Measurements from ENCODE around the gene BCR. TPM values are rescaled to one million over a fixed set of nuclear protein-coding genes. Genes with fewer than 3 reads are reported as not detected.

BCR gene
- total RNA-seq, 1 experiment from 2014 or later, result 129 TPM

- H3K9me3 Mint-ChIP-seq, result peaks cover 4% of the 10 kb centered on the region; the same call in 1 of the 2 replicates
- no peaks in the 10 kb centered on the region for H3K27me3 Mint-ChIP-seq (ENCODE audit: low read depth)
- H3K27ac Mint-ChIP-seq, result peak overlapping the region; percentile 100
- ATAC-seq (peak; percentile 77), DNase-seq (ENCODE audit: low spot score) (peak; percentile 85)
- H3K4me3 Mint-ChIP-seq, result peak overlapping the region; percentile 61
- TF ChIP-seq FOXK1 (CRISPR knock-in tag; IDR thresholded peaks at IDR 0.05), result peak; percentile 10; the same call in 1 of the 2 replicates
- TF ChIP-seq IRF2 (CRISPR knock-in tag; IDR thresholded peaks at IDR 0.05; ENCODE audit: borderline replicate concordance, low read depth), result no peak
- 0 out of 2 replicates have a peak, but pooled peaks have one; percentile 54 for TF ChIP-seq E2F5 (CRISPR knock-in tag; IDR thresholded peaks at IDR 0.05)
- TF ChIP-seq ZNF532 (CRISPR knock-in tag; IDR thresholded peaks at IDR 0.05; ENCODE audit: borderline replicate concordance), result no peak
- TF ChIP-seq ZNF423 (CRISPR knock-in tag; IDR thresholded peaks at IDR 0.05), result peak; percentile 84
- 0 out of 2 replicates have a peak, but pooled peaks have one; percentile 27 for TF ChIP-seq NFE2L1 (CRISPR knock-in tag; IDR thresholded peaks at IDR 0.05)
- peak; percentile 51 for TF ChIP-seq ETV6 (CRISPR knock-in tag; IDR thresholded peaks at IDR 0.05)
- 0 out of 2 replicates have a peak, but pooled peaks have one; percentile 50 for TF ChIP-seq CREM (CRISPR knock-in tag; IDR thresholded peaks at IDR 0.05)
- peak; percentile 59; the same call in 1 of the 2 replicates for TF ChIP-seq TEAD1 (CRISPR knock-in tag; IDR thresholded peaks at IDR 0.05)
- no peak for TF ChIP-seq CDX4 (CRISPR knock-in tag; IDR thresholded peaks at IDR 0.05; ENCODE audit: borderline replicate concordance)
- no peak for TF ChIP-seq USF1 (CRISPR knock-in tag; IDR thresholded peaks at IDR 0.05)
- 0 out of 2 replicates have a peak, but pooled peaks have one; percentile 6 for TF ChIP-seq HMGA2 (CRISPR knock-in tag; IDR thresholded peaks at IDR 0.05)
- ChIA-PET CTCF (interaction anchor here (0.7 to 3.4 kb wide), 23 partner anchors 9 to 359 kb away, joined by 3 to 30 read pairs (median 4); partner anchors contain the start of gene BCR), POLR2A (interaction anchor here (0.8 to 2.2 kb wide), 8 partner anchors 9 to 87 kb away, joined by 3 to 7 read pairs (median 4); partner anchors contain the start of gene BCR)
- H3K4me1 Mint-ChIP-seq, result peaks cover 88% of the 10 kb centered on the region
- H3K36me3 Mint-ChIP-seq, result peaks cover 7% of the 10 kb centered on the region
These were observed 62.2 kb downstream of the BCR start for GRCh38 chr22:23242473-23243001.

- ChIA-PET POLR2A (interaction anchor here (0.6 to 2.2 kb wide), 9 partner anchors 9 to 87 kb away, joined by 3 to 7 read pairs (median 3); partner anchors contain the start of gene BCR), CTCF (interaction anchor here (0.6 to 3.4 kb wide), 22 partner anchors 9 to 1005 kb away, joined by 3 to 30 read pairs (median 4); partner anchors contain the start of gene BCR)
- peaks cover 88% of the 10 kb centered on the region for H3K4me1 Mint-ChIP-seq
- peak; percentile 80 for ATAC-seq
- no peaks in the 10 kb centered on the region for H3K27me3 Mint-ChIP-seq (ENCODE audit: low read depth)
- DNase-seq (ENCODE audit: low spot score), result peak; percentile 62
- peak overlapping the region; percentile 100 for H3K27ac Mint-ChIP-seq
- no peak for TF ChIP-seq FOXP4 (CRISPR knock-in tag; IDR thresholded peaks at IDR 0.05)
- no peak for TF ChIP-seq SMAD4 (CRISPR knock-in tag; IDR thresholded peaks at IDR 0.05)
- no peak for TF ChIP-seq IRF1 (CRISPR knock-in tag; IDR thresholded peaks at IDR 0.05)
- no peak for TF ChIP-seq TEAD4 (CRISPR knock-in tag; IDR thresholded peaks at IDR 0.05)
- peak; percentile 89 for TF ChIP-seq USF1 (CRISPR knock-in tag; IDR thresholded peaks at IDR 0.05)
- no peak; the same call in 1 of the 2 replicates for TF ChIP-seq ETV6 (CRISPR knock-in tag; IDR thresholded peaks at IDR 0.05)
- H3K9me3 Mint-ChIP-seq, result peaks cover 4% of the 10 kb centered on the region; the same call in 1 of the 2 replicates
- peak overlapping the region; percentile 61 for H3K4me3 Mint-ChIP-seq
- peaks cover 11% of the 10 kb centered on the region for H3K36me3 Mint-ChIP-seq
These were observed 62.8 kb downstream of the BCR start for GRCh38 chr22:23243006-23243573.

Measured in WTC11 (cell line).